GM13976 (cell line): ENCODE data around the gene NOTCH1.

Source experiments
- DNase-seq: peaks from one replicate; pipeline ENCODE4 v3.0.0; 2012; ENCODE audit warnings: low spot score
- CTCF ChIP-seq: IDR thresholded peaks from 2 replicates; pipeline ENCODE4 v1.5.1; 2012; ENCODE audit warnings: borderline replicate concordance, mild to moderate bottlenecking; ENCODE audit not compliant: insufficient read depth; ENCODE audit errors: extremely low read depth, missing control alignments, control extremely low read depth
- in situ Hi-C: fragments of 300-500 bp; cut with MboI; formaldehyde crosslinking; loops from one replicate; pipeline ENCODE4 v1.12.0; 2022; ENCODE audit warnings: low sequenced_read_pairs, mixed read lengths, inconsistent platforms; ENCODE audit not compliant: unreplicated experiment

NOTCH1 gene

GRCh38 chr9:136541179-136541578 is 4.7 kb downstream of the NOTCH1 start:
- no peak for TF ChIP-seq CTCF
- DNase-seq = no peak
- in situ Hi-C loops = no loop called here

GRCh38 chr9:136539427-136540421 is 6.1 kb downstream of the NOTCH1 start:
- TF ChIP-seq CTCF = no peak
- in situ Hi-C loops = no loop called here
- DNase-seq = peak; percentile 89

GRCh38 chr9:136538599-136539426 is 7.0 kb downstream of the NOTCH1 start:
- in situ Hi-C loops = no loop called here
- peak; percentile 84 for DNase-seq

GRCh38 chr9:136537896-136538598 is 7.8 kb downstream of the NOTCH1 start:
- in situ Hi-C loops = no loop called here
- no peak for DNase-seq
- no peak for TF ChIP-seq CTCF

More at GRCh38 chr9:136538599-136539426, 7.0 kb downstream of the NOTCH1 start:
- TF ChIP-seq CTCF = peak; percentile 1

GRCh38 chr9:136537411-136537810 is 8.4 kb downstream of the NOTCH1 start:
- DNase-seq = no peak
- no peak for TF ChIP-seq CTCF
- in situ Hi-C loops = no loop called here

GRCh38 chr9:136536721-136537241 is 9.1 kb downstream of the NOTCH1 start:
- no peak for DNase-seq
- in situ Hi-C loops = no loop called here
- TF ChIP-seq CTCF = no peak
